GM12878 (cell line): ENCODE data around the gene VTI1A. TPM values are rescaled to one million over a fixed set of nuclear protein-coding genes. Genes with fewer than 3 reads are reported as not detected.

Source experiments
- ATAC-seq: fragments of 200-7000 bp; cut with Tn5 transposase; 3 replicates; pipeline ENCODE4 v1.9.1; 2020; ENCODE audit warnings: mild to moderate bottlenecking, moderate library complexity
- BruUV-seq: library from RNA; stranded (reverse); fragments of 400-500 nt; replicated peaks from 2 replicates; lab custom pipeline; 2021; lab: Mats Ljungman, UMichigan
- CTCF ChIA-PET: fragments of 300-600 bp; sonication (Branson Sonifier 250); formaldehyde crosslinking; extraction: SDS; loops from one replicate; lab custom pipeline; 2021; ENCODE audit warnings: inconsistent platforms; lab: Yijun Ruan, JAX
- POLR2A ChIA-PET: fragments of 350-600 bp; formaldehyde crosslinking; extraction: SDS; loops from one replicate; lab custom pipeline; 2021; ENCODE audit warnings: inconsistent platforms; lab: Charles Lee
- RAD21 ChIA-PET: fragments of 300-600 bp; sonication (Branson Sonifier 250); formaldehyde crosslinking; loops from one replicate; lab custom pipeline; 2023; ENCODE audit warnings: antibody characterized with exemption; ENCODE audit not compliant: unreplicated experiment; lab: Charles Lee
- SMC1A ChIA-PET: fragments of 300-600 bp; sonication (Branson Sonifier 250); formaldehyde crosslinking; loops from one replicate; lab custom pipeline; 2023; ENCODE audit not compliant: unreplicated experiment, uncharacterized antibody; lab: Charles Lee
- DNase-seq: peaks from one replicate; pipeline ENCODE4 v3.0.0-alpha.2; 2011; ENCODE audit warnings: low read depth, low spot score
- FAIRE-seq: peaks from 3 replicates; lab custom pipeline; 2011; peaks lifted over from hg19 to GRCh38; lab: Jason Lieb, UNC
- H2AFZ ChIP-seq: 2 replicates; pipeline ENCODE4 v1.6.0; 2011; ENCODE audit warnings: low read depth, low read length, control low read depth; ENCODE audit not compliant: control insufficient read depth
- H3K27ac ChIP-seq: 2 replicates; pipeline ENCODE4 v1.5.1; 2011; ENCODE audit warnings: control low read depth; ENCODE audit not compliant: control insufficient read depth, insufficient read depth
- H3K27me3 ChIP-seq, 2 experiments: replicated peaks in 1 of 2; 2 replicates each; pipeline versions ENCODE4 v1.6.0 to v1.6.1; 2011; ENCODE audit warnings: low read length in 1 of 2; ENCODE audit not compliant: control insufficient read depth in 2 of 2, insufficient read depth in 2 of 2
- H3K36me3 ChIP-seq, 2 experiments: 2 replicates each; pipeline ENCODE4 v1.5.1; 2011; ENCODE audit warnings: low read length in 1 of 2; ENCODE audit not compliant: control insufficient read depth in 2 of 2, insufficient read depth in 2 of 2
- H3K4me1 ChIP-seq: 2 replicates; pipeline ENCODE4 v1.6.1; 2011; ENCODE audit warnings: mild to moderate bottlenecking, low read length, moderate library complexity, mixed read lengths; ENCODE audit not compliant: control insufficient read depth, insufficient read depth
- H3K4me2 ChIP-seq: 2 replicates; pipeline ENCODE4 v1.6.0; 2011; ENCODE audit warnings: control low read depth; ENCODE audit not compliant: control insufficient read depth, insufficient read depth
- H3K4me3 ChIP-seq: fragments of 200-600 bp; sonication (generic); 2 replicates; pipeline ENCODE4 v1.5.1; 2016
- H3K79me2 ChIP-seq: 2 replicates; pipeline ENCODE4 v1.6.0; 2011; ENCODE audit warnings: low read length; ENCODE audit not compliant: control insufficient read depth, insufficient read depth
- H3K9ac ChIP-seq: 2 replicates; pipeline ENCODE4 v1.8.0; 2011; ENCODE audit warnings: low read length, control low read depth, mixed read lengths; ENCODE audit not compliant: control insufficient read depth, insufficient read depth
- H3K9me3 ChIP-seq: replicated peaks from 3 replicates; pipeline ENCODE4 v1.5.1; 2011; ENCODE audit warnings: mild to moderate bottlenecking, low read length; ENCODE audit not compliant: control insufficient read depth, insufficient read depth
- H4K20me1 ChIP-seq: 2 replicates; pipeline ENCODE4 v1.6.0; 2011; ENCODE audit not compliant: control insufficient read depth, insufficient read depth
- CTCF ChIP-seq, 3 experiments: IDR thresholded peaks in 2 of 3; conservative IDR thresholded peaks in 1 of 3; 2 replicates each; pipeline ENCODE4 v1.5.1; 2011; ENCODE audit warnings: low read depth in 3 of 3, low read length in 3 of 3, mild to moderate bottlenecking in 3 of 3, control low read depth in 2 of 3, moderate library complexity in 2 of 3, inconsistent platforms in 1 of 3, mixed read lengths in 1 of 3; ENCODE audit not compliant: control insufficient read depth in 2 of 3, insufficient read depth in 1 of 3; ENCODE audit errors: extremely low read depth in 1 of 3
- DPF2 ChIP-seq: fragments of 450-650 bp; IDR thresholded peaks from 2 replicates; pipeline ENCODE4 v1.6.1; 2017; ENCODE audit warnings: mild to moderate bottlenecking
- MTA2 ChIP-seq: fragments of 450-650 bp; IDR thresholded peaks from 2 replicates; pipeline ENCODE4 v1.6.1; 2016; ENCODE audit warnings: low read depth, mild to moderate bottlenecking, moderate library complexity
- RAD21 ChIP-seq: IDR thresholded peaks from 2 replicates; pipeline ENCODE4 v1.6.1; 2011; ENCODE audit warnings: mild to moderate bottlenecking, low read depth, low read length, moderate library complexity; ENCODE audit not compliant: insufficient read depth
- SMC3 ChIP-seq: IDR thresholded peaks from 2 replicates; pipeline ENCODE4 v1.6.1; 2011; ENCODE audit warnings: low read length, improper control_type of control experiment, borderline replicate concordance
- WGBS: methylation state at CpG from one replicate; pipeline ENCODE4 v1.1.6; 2016; ENCODE audit warnings: low lambda C conversion rate; ENCODE audit not compliant: insufficient replicate concordance, insufficient coverage; ENCODE audit errors: missing lambda C conversion rate; 5-methylcytosine and 5-hydroxymethylcytosine counted together
- in situ Hi-C: fragments of 300-500 bp; cut with MboI; formaldehyde crosslinking; loops from 9 replicates; pipeline ENCODE4 v1.14.3; 2018; ENCODE audit warnings: mixed read lengths
- intact Hi-C: fragments of 100-400 bp; cut with micrococcal nuclease; formaldehyde crosslinking; loops from one replicate; pipeline ENCODE4 v1.14.2; 2022; ENCODE audit not compliant: unreplicated experiment
- polyA plus RNA-seq, 11 experiments: library from polyadenylated mRNA; depleted of rRNA in 4 of 11; unstranded in 6 of 11; stranded (reverse) in 5 of 11; fragments of >200 nt; fragmentation: Nextera tagmentation in 4 of 11; fragmentation: Illumina TruSeq in 1 of 11; extraction: Ambion mirVana in 4 of 11; extraction: Trizol in 1 of 11; gene quantifications; 1 replicate in 1 of 11; 2 replicates in 10 of 11; pipeline versions ENCODE4 v1.2.1 to v1.2.3, GENCODE V29; 2011 to 2016; ENCODE audit warnings: inconsistent platforms in 2 of 11, missing spikeins in 2 of 11, low read depth in 1 of 11
- total RNA-seq, 4 experiments: library from RNA; depleted of rRNA in 3 of 4; stranded (reverse); fragments of >200 nt in 3 of 4; fragmentation: Illumina TruSeq in 1 of 4; extraction: Trizol in 1 of 4; gene quantifications; 2 replicates each; pipeline versions ENCODE4 v1.2.1 to v1.2.3, GENCODE V29; 2013 to 2021

Gene VTI1A
- total and polyA plus RNA-seq, 10 of the 15 experiments (the other 5 are each of a cell fraction or from before 2014, with no cell fraction given), result 12.4 to 43.2 (median 27.5) TPM

- Histone ChIP-seq H3K9me3 (no peaks in the 10 kb centered on the region), H3K4me3 (no peak overlapping the region), H4K20me1 (no peaks in the 10 kb centered on the region), H2AFZ (no peak overlapping the region), H3K36me3 (peaks cover 0 to 8% of the 10 kb centered on the region in 2 experiments; a peak in 3 of 4 replicates), H3K27me3 (no peaks in the 10 kb centered on the region), H3K4me1 (no peaks in the 10 kb centered on the region), H3K4me2 (no peak overlapping the region), H3K9ac (no peak overlapping the region), H3K27ac (no peak overlapping the region), H3K79me2 (no peaks in the 10 kb centered on the region)
- in situ Hi-C loops (no loop called here), intact Hi-C loops (loop anchor here (2.0 to 10.0 kb wide), 2 partner anchors 114 to 270 kb away; no protein-coding TSS in a partner anchor)
- CTCF ChIA-PET, result interaction anchor here (0.7 to 4.1 kb wide), 43 partner anchors 9 to 950 kb away, joined by 3 to 26 read pairs (median 5); partner anchors contain the start of genes ACSL5, VTI1A and ZDHHC6
- FAIRE-seq (no peak), DNase-seq (no peak), ATAC-seq (peak; percentile 63; the same call in 2 of the 3 replicates)
- WGBS, result 100% methylated on average over 2 of the region's 2 CpGs
- RAD21 ChIA-PET, result interaction anchor here (0.6 to 2.6 kb wide), 11 partner anchors 9 to 298 kb away, joined by 3 to 24 read pairs (median 6); partner anchors contain the start of genes VTI1A and ZDHHC6
- POLR2A ChIA-PET, result interaction anchor here (0.9 kb wide), 1 partner anchor 30 kb away, joined by 3 read pairs; no protein-coding TSS in a partner anchor
- SMC1A ChIA-PET, result interaction anchor here (0.7 to 3.2 kb wide), 21 partner anchors 11 to 679 kb away, joined by 3 to 28 read pairs (median 4); partner anchors contain the start of gene VTI1A
- no peak for TF ChIP-seq DPF2
- TF ChIP-seq CTCF (IDR thresholded peaks at IDR 0.05 in 2 of 3, conservative IDR thresholded peaks at IDR 0.05 in 1 of 3; ENCODE audit: control insufficient read depth in 2 of 3, extremely low read depth in 1 of 3, insufficient read depth in 1 of 3, low read depth in 3 of 3, low read length in 3 of 3), result peak in 2 of 3 experiments; percentile 6 to 37; a peak in 2 of 6 replicates
- TF ChIP-seq RAD21, result peak; percentile 40
- TF ChIP-seq SMC3, result peak; percentile 40; the same call in 1 of the 2 replicates
- TF ChIP-seq MTA2, result no peak
- BruUV-seq, result no TSS peak
Measured at GRCh38 chr10:112434988-112435619, 11.9 kb upstream of the VTI1A start.
